OCI-LY7 (cell line): ENCODE data around the gene ANKRD36C. TPM values are rescaled to one million over a fixed set of nuclear protein-coding genes. Genes with fewer than 3 reads are reported as not detected.
"Not testable (repeated sequence)": the region's sequence is repeated elsewhere in the genome, so short reads cannot be mapped to it uniquely, and the experiment has no call there.

ENCODE experiments used
- Bru-seq: library from RNA; stranded (reverse); fragments of 400-500 nt; gene quantifications from one replicate; lab custom pipeline; 2021; lab: Mats Ljungman, UMichigan
- BruChase-seq, 2 experiments: library from RNA; stranded (reverse); fragments of 400-500 nt; gene quantifications; one replicate each; lab custom pipeline; 2021; lab: Mats Ljungman, UMichigan
- BruUV-seq: library from RNA; stranded (reverse); fragments of 400-500 nt; replicated peaks from 2 replicates; lab custom pipeline; 2021; lab: Mats Ljungman, UMichigan
- CTCF ChIA-PET: fragments of 300-600 bp; sonication (Branson Sonifier 250); formaldehyde crosslinking; loops from one replicate; lab custom pipeline; 2022; ENCODE audit warnings: antibody characterized with exemption; ENCODE audit not compliant: unreplicated experiment; lab: Charles Lee
- POLR2A ChIA-PET: fragments of 300-600 bp; sonication (Branson Sonifier 250); formaldehyde crosslinking; loops from one replicate; lab custom pipeline; 2022; ENCODE audit warnings: antibody characterized with exemption; lab: Charles Lee
- DNase-seq: peaks from one replicate; pipeline ENCODE4 v3.0.0-alpha.2; 2015; ENCODE audit warnings: low spot score
- H2AFZ ChIP-seq: fragments of 200-600 bp; sonication (generic), shearing (Covaris generic); 2 replicates; pipeline ENCODE4 v1.6.1; 2014; ENCODE audit warnings: mild to moderate bottlenecking, antibody characterized with exemption, low read length, moderate library complexity
- H3K27ac ChIP-seq: fragments of 200-600 bp; sonication (generic); 2 replicates; pipeline ENCODE4 v1.5.1; 2014; ENCODE audit warnings: mixed run types, low read depth, mild to moderate bottlenecking, moderate library complexity, low read length, inconsistent platforms; ENCODE audit not compliant: poor library complexity, severe bottlenecking
- H3K36me3 ChIP-seq: fragments of 200-600 bp; sonication (generic); 2 replicates; pipeline ENCODE4 v1.6.1; 2014; ENCODE audit warnings: mild to moderate bottlenecking, antibody characterized with exemption, low read length, moderate library complexity, mixed read lengths; ENCODE audit not compliant: insufficient read depth
- H3K4me1 ChIP-seq: fragments of 200-600 bp; sonication (generic); 2 replicates; pipeline ENCODE4 v1.5.1; 2014; ENCODE audit warnings: mild to moderate bottlenecking, low read length; ENCODE audit not compliant: insufficient read depth, poor library complexity, severe bottlenecking
- H3K4me2 ChIP-seq: fragments of 200-600 bp; sonication (generic); 2 replicates; pipeline ENCODE4 v1.6.1; 2014; ENCODE audit warnings: mild to moderate bottlenecking, low read length
- H3K4me3 ChIP-seq: fragments of 200-600 bp; sonication (generic); 2 replicates; pipeline ENCODE4 v1.5.1; 2014; ENCODE audit warnings: mild to moderate bottlenecking, low read depth, low read length; ENCODE audit not compliant: poor library complexity, severe bottlenecking
- H3K79me2 ChIP-seq: fragments of 200-600 bp; sonication (generic); 2 replicates; pipeline ENCODE4 v1.6.1; 2016; ENCODE audit warnings: low read depth, mild to moderate bottlenecking, low read length, moderate library complexity, mixed read lengths; ENCODE audit not compliant: insufficient read depth
- H3K9me2 ChIP-seq: fragments of 200-600 bp; sonication (generic); 2 replicates; pipeline ENCODE4 v1.6.1; 2016; ENCODE audit warnings: mild to moderate bottlenecking, low read length, mixed read lengths; ENCODE audit not compliant: insufficient read depth
- H3K9me3 ChIP-seq: fragments of 200-600 bp; sonication (generic); 2 replicates; pipeline ENCODE4 v1.6.1; 2014; ENCODE audit warnings: mild to moderate bottlenecking, mixed run types, low read length, mixed read lengths
- H4K20me1 ChIP-seq: fragments of 200-600 bp; sonication (generic); 2 replicates; pipeline ENCODE4 v1.6.1; 2014; ENCODE audit warnings: mild to moderate bottlenecking, antibody characterized with exemption, low read length, moderate library complexity, mixed read lengths; ENCODE audit not compliant: insufficient read depth
- intact Hi-C: fragments of 100-400 bp; cut with micrococcal nuclease; formaldehyde crosslinking; loops from one replicate; pipeline ENCODE4 v1.10.0; 2022; ENCODE audit not compliant: unreplicated experiment
- long read RNA-seq: library from polyadenylated mRNA; stranded (forward); transcript quantifications from one replicate; pipeline ENCODE4 v2.0.0, GENCODE V29; 2022
- total RNA-seq, 2 experiments: library from RNA; depleted of rRNA in 1 of 2; stranded (reverse); fragments of >200 nt in 1 of 2; shearing (Covaris generic) in 1 of 2; gene quantifications; 2 replicates each; pipeline ENCODE4 v1.2.3, GENCODE V29; 2014 to 2022

Gene ANKRD36C
- total RNA-seq (2014; rRNA removed; shearing (Covaris generic)) (99.2 and 112 TPM in 2 replicates), total RNA-seq (2022) (87.8 and 93.4 TPM in 2 replicates), Bru-seq, nascent RNA (percentile 79 among the genes with signal in this experiment), BruChase-seq, experiment 1, labeled RNA remaining after a 6-hour chase (percentile 67 among the genes with signal in this experiment), BruChase-seq, experiment 2, labeled RNA remaining after a 2-hour chase (percentile 72 among the genes with signal in this experiment)
- long read RNA-seq, partial matches to known transcripts: 1 of 11 reads
- long read RNA-seq, other reads (novel, unspliced or antisense): 10 of 11 reads

DNA sequence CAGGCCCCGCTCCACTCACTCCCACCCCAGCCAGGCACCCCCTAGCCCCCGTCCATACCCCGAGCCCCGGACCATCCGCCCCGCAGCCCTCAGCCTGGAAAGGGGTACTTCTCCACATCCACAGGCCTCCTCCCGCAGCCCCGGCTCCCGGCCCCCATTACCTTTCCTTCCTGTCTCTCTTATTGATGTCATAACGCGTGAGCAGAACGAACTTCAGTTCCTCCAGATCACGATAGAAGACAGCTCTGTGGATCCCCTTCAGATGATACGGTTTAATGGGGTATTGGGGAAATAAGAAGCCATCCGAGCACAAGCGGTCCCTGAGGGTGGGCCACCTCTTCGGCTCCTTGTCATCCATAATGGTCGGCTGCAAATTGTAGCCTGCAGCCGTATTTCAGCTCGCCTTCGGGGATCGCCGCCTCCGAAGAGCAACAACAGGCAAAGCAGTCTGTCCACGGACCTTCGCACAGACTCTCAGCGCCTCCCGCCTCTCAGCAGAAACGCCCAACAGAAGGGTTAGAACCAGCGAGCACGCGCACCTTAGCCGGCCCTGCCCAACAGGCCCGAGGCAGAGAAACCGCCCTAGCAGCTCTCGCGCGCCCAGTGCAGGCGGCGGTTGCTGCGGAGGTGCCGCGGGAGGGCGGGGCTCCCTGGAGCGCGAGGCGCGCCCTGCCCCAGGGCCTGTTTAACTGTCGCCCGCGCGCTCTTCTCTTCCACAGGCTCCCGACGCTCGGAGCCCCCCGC lies at the start of gene ANKRD36C:
TSS of gene ANKRD36C (minus strand) at position 474 of the 744 bp plus-strand sequence. CDS start at position 358, 116 bp downstream.
- H3K36me3 ChIP-seq, H3K9me3 ChIP-seq, H3K4me1 ChIP-seq, POLR2A ChIA-PET, BruUV-seq, H4K20me1 ChIP-seq, H3K9me2 ChIP-seq, CTCF ChIA-PET: not testable (repeated sequence)
- peak; percentile 47 for DNase-seq
- H3K4me3 ChIP-seq: peak within 1 kb of the TSS; percentile 73
- intact Hi-C loops: loop anchor here (2.0 kb wide), 2 partner anchors 125 to 183 kb away; partner anchors contain the start of gene ADRA2B
- H3K27ac ChIP-seq: peak within 1 kb of the TSS; percentile 87
- peaks cover 13% of the 10 kb centered on the region for H3K79me2 ChIP-seq
- H3K4me2 ChIP-seq: peak within 1 kb of the TSS; percentile 100
- H2AFZ ChIP-seq: peak within 1 kb of the TSS; percentile 99

DNA sequence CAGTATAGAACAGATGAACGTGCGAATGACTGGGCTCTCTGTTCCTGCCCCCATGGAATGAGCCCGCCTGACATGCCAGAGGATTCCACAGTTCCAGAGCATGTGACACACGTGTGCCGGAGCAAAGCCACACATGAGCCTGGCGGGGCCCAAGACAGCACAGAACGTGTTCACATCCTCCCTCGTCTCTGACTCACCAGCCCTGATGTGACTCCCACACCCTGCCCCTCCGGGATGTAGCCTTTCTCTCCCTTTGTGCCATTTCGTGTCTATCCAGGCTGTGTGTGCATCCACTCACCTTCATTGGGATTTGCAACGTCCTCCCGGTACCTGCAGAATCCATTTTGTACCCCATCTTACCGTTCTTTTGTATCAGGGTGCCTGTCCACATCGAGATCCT lies 43.9 kb upstream of the ANKRD36C start:
- H3K79me2 ChIP-seq, H3K4me3 ChIP-seq, H3K4me2 ChIP-seq, POLR2A ChIA-PET, CTCF ChIA-PET, H3K9me3 ChIP-seq, H3K36me3 ChIP-seq, H3K9me2 ChIP-seq, H3K27ac ChIP-seq, H3K4me1 ChIP-seq, H4K20me1 ChIP-seq, intact Hi-C loops, H2AFZ ChIP-seq, DNase-seq, BruUV-seq: not testable (repeated sequence)

DNA sequence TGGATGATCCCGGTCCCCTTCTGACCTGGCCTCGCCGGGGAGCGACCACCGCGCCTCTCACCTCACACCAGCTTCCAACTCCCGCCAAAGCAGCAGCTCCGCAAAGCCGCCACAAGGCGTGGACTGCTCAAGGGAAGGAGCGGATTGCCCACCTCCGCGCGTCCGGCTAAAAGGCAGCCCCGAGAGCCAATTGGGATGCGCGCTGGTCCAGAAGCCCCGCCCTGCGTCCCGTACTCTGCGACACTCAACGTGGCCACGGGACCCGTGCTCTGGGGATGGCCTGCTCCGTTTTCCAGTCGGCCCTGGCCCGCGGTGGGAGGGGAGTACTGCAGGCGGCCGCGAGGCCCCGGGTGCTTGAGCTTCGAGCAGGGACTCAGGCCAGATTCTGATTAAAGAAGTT lies 43.2 kb upstream of the ANKRD36C start, which contains the start of gene GPAT2:
TSS of gene GPAT2 (minus strand) at position 125 of the 400 bp plus-strand sequence. CDS start 2,557 bp downstream, outside the sequence.
- H3K9me3 ChIP-seq, H3K4me1 ChIP-seq, BruUV-seq, H4K20me1 ChIP-seq, DNase-seq, H3K4me3 ChIP-seq, H3K79me2 ChIP-seq, H2AFZ ChIP-seq, H3K9me2 ChIP-seq, H3K4me2 ChIP-seq, POLR2A ChIA-PET, H3K36me3 ChIP-seq, intact Hi-C loops, CTCF ChIA-PET, H3K27ac ChIP-seq: not testable (repeated sequence)

DNA sequence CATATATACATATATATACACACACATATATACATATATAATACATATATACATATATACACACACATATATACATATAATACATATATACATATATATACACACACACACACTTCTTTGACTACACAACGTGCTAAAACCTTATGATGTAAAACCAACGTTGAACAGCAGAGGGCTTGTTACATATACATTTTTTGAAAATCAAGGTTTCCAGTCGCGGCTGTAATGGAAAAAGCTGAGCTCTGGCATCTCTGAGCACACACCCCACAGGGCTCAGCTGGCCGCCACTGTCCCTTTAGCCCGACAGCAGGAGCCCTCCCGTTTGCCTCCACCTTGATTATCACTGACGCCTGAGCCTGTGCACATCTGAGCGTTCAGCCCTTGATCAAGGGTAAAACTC lies 42.4 kb upstream of the ANKRD36C start:
- H3K36me3 ChIP-seq, BruUV-seq, H3K4me2 ChIP-seq, intact Hi-C loops, DNase-seq, H3K9me2 ChIP-seq, H3K4me1 ChIP-seq, H2AFZ ChIP-seq, CTCF ChIA-PET, H3K27ac ChIP-seq, H3K9me3 ChIP-seq, H3K4me3 ChIP-seq, H4K20me1 ChIP-seq, H3K79me2 ChIP-seq, POLR2A ChIA-PET: not testable (repeated sequence)

DNA sequence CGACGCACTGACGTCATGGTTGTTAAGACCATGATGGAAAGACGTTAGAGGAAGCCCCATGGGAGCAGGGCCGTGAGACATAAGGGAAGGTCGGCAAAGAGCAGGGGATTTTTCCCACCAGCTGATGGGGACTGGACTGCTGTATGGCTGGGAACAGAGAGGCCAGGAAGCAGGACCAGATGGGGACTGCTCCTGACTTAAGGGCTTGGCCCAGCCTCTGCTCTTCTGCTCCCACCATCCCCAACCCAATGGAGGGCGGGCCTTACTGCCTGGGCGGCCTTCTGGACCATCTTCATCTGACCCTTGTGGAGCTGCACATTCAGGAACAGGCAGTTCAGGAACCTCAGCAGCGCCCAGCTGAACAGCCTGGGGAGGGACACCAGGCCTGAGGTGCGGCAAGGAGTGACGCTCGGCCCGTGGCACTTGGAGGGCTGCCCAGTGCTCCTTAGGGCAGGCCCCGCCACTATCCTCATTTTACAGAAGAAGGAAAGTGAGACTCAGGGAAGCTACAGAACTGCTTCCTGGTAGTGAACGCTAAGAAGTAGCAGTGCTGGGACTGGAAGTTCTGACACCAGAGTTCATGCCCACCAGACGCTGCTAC lies 36.2 kb upstream of the ANKRD36C start:
- H4K20me1 ChIP-seq, H3K4me3 ChIP-seq, H3K4me1 ChIP-seq, H2AFZ ChIP-seq, H3K9me3 ChIP-seq, H3K36me3 ChIP-seq, H3K9me2 ChIP-seq, BruUV-seq, H3K27ac ChIP-seq, POLR2A ChIA-PET, H3K79me2 ChIP-seq, CTCF ChIA-PET, H3K4me2 ChIP-seq, DNase-seq, intact Hi-C loops: not testable (repeated sequence)

DNA sequence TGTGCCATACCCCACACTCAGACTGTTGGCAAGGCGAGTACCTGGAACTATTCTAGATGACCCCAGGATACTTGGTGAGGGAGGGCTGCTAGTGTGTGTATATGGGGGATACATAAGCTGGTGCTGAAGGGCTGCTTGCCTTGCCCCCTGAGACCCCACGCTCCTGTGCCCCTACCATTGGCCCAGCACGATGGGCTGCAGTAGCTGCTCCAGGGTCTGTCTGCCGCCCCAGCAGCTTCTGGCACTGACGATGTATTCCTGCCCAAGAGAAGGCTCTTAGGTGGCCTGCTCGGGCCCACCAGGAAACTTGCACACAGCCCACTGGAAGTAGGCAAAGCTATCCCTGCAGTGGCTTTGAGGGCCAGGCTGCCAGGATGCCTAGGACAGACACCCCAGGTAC lies 34.1 kb upstream of the ANKRD36C start:
- H4K20me1 ChIP-seq, H3K4me2 ChIP-seq, H2AFZ ChIP-seq, H3K4me3 ChIP-seq, H3K27ac ChIP-seq, intact Hi-C loops, H3K9me2 ChIP-seq, H3K9me3 ChIP-seq, H3K36me3 ChIP-seq, H3K79me2 ChIP-seq, H3K4me1 ChIP-seq, BruUV-seq, DNase-seq, POLR2A ChIA-PET, CTCF ChIA-PET: not testable (repeated sequence)
